Measurements from ENCODE around the gene FBXW11.

DNA sequence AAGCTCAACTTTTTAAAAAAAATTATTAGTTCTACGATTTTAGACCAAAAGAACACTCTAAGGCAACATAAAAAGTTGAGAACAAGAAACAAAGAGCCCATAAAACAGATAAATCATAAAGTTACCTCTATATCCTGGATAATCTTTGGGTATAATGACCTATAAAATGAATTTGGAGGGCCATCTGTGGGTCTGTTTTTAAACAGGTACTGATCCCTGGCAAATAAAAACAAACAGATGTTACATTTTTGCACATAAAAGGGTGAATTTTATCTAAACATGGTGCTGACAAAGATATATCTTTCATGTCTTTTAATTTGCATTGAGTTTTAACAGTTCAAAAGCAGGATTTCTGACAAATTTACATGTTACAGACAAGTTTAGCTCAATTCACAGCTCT lies 107.6 kb downstream of the FBXW11 start:
- TF ChIP-seq, protein P1, sequence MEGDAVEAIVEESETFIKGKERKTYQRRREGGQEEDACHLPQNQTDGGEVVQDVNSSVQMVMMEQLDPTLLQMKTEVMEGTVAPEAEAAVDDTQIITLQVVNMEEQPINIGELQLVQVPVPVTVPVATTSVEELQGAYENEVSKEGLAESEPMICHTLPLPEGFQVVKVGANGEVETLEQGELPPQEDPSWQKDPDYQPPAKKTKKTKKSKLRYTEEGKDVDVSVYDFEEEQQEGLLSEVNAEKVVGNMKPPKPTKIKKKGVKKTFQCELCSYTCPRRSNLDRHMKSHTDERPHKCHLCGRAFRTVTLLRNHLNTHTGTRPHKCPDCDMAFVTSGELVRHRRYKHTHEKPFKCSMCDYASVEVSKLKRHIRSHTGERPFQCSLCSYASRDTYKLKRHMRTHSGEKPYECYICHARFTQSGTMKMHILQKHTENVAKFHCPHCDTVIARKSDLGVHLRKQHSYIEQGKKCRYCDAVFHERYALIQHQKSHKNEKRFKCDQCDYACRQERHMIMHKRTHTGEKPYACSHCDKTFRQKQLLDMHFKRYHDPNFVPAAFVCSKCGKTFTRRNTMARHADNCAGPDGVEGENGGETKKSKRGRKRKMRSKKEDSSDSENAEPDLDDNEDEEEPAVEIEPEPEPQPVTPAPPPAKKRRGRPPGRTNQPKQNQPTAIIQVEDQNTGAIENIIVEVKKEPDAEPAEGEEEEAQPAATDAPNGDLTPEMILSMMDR (conservative IDR thresholded peaks at IDR 0.05): no peak
- TF ChIP-seq EZH2 (IDR thresholded peaks at IDR 0.05; ENCODE audit: low read depth): no peak
